GM21360 (cell line): ENCODE measurements around the gene CSNK1D.
"Not testable (repeated sequence)": the region's sequence is repeated elsewhere in the genome, so short reads cannot be mapped to it uniquely, and the experiment has no call there.

Experiments
- ATAC-seq: cut with Tn5 transposase; IDR thresholded peaks from one replicate; pipeline ENCODE4 v1.9.1; 2021; ENCODE audit warnings: mild to moderate bottlenecking, moderate library complexity; ENCODE audit not compliant: unreplicated experiment

Gene CSNK1D

DNA sequence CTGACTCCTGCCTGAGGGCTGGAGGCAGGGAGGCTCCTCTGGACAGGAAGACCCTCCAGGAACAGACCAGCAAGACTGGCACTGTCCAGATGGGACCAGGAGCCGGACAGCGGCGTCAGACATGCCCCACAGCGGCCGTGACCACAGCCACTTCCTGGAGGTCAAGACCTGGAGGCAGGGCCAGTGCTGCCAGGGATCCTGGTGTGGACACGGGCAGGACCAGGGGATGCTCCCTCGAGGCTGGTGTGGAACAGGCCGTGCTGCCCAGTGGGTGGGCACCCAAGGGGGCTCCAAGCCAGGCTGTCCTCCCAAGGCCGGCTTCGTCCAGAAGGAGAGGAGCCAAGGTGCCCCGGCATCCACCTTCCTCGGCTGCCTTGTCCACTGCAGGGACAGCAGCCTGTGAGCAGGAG, 56.4 kb downstream of the CSNK1D start:
- ATAC-seq: no peak

DNA sequence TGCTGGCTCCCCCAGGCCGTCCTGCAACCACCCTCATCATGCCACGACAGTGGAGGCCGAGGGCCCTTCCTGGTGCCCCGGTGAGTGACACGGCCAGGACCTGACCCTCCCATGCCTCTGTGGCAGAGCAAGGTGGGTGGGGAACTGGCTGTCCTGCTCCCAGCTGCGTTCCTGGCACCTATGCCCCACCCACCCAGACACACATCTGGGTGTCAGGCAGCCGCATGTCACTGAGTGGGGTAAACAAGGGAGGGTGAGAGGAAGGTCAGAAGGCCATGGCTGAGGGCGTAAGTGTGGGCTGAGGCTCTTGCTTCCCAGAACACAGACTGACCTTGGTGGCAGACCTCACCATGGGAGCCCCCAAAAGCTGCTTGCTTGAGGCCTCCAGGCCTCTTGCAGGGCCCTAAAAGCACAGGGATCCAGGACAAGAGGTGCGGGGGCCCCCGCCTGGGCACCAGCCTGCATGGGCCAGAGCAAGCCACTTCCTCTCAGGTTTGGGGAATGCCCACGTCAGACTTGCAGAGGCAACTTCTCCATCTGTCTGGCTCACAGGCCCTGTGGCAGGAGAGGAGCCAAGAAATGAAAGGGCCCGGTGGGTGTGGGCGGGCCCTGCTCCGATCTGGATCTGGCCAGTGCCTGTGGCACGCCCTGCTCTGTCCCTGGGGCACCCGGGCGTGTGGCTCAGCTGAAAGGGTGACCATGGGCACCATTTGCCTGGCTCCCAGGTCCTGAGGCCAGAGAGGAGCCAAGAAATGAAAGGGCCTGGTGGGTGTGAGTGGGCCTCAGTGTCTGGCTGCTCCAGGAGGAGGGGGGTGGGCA, 57.0 kb downstream of the CSNK1D start:
- no peak for ATAC-seq

DNA sequence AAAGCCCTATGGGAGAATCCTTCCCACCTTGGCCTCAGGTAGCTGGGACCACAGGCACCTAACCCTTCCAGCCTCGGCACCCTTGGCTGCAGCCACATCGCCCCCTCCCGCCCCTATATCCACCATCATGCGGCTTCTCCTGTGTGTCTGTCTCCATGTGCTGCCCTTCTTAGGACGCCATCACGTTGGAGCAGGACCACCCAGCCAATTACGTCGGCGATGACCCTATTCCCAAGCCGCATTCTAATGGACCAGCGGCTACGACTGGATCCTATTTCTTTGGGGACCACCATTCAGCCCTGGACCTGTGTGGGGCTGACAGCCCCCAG, 57.6 kb downstream of the CSNK1D start:
- ATAC-seq: no peak

DNA sequence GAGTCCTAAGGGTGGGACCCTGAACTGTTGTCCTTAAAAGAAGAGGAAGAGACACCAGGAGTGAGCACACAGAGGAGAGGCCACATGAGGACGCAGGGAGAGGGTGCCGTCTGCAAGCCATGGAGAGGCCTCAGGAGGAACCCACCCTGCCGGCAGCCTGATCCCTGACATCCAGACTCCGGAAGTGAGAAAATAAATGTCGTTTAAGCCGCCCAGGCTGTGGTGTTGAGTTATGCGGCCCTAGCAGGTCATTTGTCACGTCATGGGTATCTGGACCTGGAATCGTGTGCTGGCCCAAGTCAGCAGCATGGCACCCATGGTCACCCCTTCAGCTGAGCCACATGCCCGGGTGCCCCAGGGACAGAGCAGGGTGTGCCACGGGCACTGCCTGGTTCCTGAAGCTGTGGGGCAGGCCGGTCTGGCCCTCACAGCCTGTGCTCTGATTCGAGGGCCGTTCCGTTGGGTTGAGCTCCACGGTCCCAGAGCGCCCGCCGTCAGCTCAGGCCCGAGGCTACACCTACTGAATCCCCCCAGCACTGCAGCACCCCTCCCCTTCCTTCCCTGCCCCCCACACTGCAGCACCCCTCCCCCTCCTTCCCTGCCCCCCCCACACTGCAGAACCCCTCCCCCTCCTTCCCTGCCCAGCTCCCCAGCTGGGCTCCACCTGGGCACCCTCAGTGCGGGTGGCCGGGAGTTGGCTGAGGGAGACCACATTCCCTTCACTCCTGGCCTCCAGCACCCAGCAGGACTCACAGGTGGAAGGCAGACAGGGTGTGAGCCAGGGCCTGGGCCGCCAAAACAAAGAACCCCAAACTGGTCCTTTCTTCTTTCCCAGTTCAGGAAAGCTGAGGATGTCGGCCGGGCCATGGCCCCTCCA, 58.2 kb downstream of the CSNK1D start:
- ATAC-seq: no peak

DNA sequence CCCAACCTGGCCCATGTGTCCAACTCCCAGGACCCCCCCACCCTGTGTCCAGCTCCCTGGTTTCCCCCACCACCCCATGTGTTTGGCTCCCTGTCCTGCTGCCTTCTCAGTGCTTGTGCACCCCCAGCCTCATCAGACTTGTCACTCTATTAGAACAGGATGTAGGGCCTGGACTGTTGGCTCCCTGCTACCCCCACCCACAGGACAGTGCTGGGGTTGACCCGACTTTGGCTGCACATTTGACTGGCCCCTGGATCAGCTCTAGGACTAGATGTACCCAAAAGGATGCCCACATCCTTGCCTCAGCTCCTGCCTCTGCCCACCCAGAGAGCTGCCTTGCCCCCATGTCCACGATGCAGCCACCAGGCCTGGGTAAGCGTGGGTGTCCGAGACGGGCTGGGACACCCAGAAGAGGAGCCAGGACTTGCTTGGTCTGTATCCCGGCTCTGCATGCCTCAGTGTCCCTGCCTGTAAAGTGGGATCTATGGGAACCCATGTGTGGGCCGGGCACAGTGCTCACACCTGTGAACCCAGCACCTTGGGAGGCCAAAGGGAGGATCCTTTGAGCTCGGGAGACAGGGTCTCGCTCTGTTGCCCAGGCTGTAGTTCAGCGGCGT, 59.4 kb downstream of the CSNK1D start:
- no peak for ATAC-seq

DNA sequence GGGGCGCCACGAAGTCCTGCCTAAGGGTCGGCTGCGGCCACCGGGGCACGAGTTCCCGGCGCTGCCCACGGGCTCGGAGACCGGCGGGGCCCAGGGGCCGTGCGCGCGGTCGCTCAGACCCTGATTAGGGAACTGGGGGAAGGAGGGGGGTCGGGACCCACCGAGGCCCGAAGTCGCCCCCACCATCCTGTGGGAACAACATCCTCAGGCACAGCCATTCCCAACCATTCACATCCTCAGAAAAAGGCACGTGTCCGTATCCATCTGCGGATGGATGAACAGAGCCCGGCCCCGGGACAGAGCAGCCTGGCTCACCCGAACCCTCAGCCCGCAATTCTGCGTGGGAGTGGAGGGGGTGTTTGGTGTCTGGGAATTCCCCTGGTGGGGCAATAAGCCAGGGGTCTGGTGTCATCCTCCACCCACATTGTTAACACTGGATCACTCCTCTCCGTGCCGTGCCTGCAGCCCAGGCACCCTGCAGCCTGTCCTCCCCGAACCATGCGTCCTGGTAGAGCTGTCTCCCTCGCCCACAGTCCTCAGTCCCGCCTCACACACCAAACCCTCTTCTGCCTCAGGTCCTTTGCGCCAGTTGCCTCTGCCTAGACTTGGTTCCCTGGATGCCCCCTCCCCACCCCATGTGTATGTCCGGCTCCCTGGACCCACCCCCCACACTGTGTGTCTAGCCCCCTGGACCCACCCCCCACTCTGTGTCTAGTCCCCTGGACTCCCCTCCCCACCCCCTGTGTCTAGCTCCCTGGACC, 60.1 kb downstream of the CSNK1D start:
- peak; percentile 8 for ATAC-seq

DNA sequence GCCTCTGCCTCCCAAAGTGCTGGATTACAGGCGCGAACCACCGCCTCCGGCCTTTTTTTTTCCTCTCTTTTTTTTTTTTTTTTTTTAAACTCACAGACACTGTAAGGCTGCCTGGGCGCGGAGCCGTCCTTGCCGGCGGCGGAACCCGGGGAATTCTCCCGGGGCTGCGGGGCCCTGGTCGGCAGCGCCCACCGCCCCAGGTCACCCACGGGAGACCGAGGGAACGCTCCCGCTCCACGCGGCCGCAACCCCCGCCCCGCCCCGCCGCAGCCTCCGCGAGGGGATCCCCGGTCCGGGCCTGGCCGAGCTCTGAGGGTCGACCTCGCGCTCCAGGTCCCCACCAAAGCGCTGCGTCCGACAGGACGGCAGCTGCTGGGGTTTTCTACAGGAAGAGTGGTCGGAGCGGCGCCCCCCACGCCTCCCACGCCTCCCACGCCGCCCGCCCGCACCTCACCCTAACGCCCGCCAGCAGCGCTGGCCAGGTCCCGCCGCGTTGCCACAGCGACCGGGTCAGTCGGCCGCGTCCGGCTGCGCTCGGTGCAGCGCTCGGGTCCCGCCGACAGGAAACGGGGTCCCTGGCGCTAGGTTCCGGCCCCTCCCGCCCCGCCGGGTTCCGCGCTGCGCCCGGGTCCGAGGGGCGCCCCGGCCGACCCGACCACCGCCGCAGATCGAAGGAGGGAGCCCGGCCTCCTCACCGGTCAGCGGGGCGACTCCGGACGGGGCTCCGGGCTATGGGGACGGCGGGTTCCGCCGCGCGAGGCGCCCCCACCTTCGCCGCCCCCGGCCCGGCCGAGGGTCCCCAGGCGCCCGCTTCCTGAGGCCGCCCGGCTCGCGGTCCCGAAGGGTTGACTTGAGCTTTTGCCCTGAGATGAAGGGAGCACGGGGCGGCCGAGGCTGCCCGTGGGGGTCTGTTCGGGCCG, 60.9 kb downstream of the CSNK1D start, which contains the start of gene CCDC57:
TSS of gene CCDC57 (minus strand) at position 512 of the 920 bp plus-strand sequence. CDS start 10,898 bp downstream, outside the sequence.
- ATAC-seq: peak; percentile 66

DNA sequence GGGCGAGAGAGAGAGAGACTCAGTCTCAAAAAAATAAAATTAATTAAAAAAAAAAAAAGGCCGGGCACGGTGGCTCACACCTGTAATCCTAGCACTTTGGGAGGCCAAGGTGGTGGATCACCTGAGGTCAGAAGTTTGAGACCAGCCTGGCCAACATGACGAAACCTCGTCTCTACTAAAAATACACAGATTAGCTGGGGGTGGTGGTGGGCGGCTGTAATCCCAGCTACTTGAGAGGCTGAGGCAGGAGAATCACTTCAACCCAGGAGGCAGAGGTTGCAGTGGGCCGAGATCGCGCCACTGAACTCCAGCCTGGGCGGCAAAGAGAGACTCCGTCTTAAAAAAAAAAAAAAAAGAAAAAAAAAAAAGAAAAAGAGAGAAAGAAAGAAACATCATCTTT, 62.8 kb downstream of the CSNK1D start:
- ATAC-seq: not testable (repeated sequence)

DNA sequence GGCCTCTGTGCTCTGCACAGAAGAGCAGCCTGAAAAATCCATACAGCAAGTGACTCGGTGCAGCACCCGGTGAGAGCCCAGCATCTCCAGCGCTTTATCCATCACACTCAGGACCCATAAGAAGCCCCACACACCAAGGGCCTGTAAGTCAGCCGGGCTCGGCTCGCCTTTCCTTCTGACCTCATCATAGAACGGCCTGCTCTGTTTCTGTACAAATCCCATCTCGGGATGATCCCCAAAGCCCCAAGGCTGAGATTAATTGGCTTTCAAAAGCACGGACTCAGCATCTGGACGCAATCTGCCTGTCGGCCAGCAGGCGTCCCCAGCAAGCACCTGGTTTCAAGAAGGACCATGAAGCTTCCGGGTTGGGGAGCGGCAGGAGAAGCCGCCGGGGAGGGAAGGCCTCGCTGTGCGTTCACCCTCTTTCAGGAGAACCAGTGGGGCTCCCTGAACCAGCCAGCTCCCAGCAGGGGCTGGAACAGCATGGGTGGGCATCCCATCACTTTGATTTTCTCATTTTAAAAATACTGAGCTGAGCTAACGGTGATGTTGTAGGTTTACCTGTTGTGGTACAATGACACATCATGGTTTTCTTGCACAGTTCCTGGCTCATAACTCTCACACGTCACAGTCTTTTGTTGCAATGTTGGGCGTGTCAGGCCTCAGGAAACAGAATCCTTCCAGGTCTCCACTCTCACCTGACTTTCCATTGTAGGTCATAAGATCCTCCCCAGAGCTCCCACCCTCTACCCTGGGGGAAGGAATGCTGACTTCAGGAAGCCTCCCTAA, 67.6 kb downstream of the CSNK1D start:
- ATAC-seq: peak; percentile 54

DNA sequence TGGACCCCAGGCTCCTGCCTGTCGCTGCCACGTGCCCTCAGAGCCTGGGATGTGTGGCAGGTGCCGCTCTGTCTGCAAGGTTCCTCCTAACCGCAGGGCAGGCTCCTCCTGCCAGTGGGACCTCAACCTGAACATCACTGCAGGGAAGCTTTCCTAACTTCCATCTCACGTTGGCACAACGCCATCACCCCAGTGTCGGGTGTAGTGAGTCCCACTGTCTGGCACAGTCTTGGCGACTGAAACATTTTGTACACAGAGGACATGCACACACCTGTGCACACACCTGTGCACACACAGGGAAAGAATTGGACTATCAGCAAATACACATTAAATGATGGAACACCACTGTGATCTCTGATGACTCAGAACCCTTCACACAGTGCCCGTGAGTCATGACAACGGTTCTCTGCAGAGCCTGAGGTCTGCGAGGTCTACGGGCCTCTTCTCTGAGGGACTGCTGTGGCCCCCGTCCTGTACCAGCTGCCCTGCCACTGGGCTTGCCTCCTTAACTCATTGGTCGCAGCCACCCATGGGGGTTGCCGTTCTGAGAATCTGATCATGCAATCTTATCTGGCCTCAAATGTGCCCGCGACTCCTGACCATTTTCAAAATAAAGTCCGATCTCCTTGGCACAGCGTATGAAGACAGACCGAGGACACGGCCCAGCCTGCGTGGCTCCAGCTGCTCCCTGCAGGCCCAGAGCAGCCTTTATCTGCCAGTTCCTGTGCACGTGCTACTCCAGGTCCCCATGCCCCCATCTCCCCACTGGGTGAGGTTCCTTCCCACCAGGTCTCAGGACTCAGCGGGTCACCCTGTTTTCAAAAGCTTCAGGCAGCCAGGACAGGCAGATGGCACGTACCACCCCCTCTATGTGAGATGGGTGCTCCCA, 68.4 kb downstream of the CSNK1D start:
- ATAC-seq: no peak

DNA sequence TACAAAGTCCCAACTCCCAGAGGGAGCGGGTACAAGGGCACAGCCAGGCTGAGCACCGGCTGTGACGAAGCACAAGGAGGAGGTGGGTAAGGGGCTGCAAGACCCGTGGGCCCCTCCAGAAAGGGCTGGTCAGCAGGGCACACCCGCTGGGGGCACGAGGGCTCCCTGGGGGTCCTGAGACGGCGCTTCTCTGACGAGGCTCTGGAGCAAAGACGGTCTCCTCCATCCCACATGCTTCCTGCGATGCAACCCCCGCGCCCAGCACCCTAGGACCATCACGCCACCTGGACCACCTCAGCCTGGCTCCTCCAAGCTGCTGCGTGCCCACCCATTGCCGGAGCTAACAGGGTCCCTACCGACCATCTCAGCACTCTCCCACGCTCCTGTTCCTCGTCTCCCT, 69.6 kb downstream of the CSNK1D start:
- ATAC-seq: no peak

DNA sequence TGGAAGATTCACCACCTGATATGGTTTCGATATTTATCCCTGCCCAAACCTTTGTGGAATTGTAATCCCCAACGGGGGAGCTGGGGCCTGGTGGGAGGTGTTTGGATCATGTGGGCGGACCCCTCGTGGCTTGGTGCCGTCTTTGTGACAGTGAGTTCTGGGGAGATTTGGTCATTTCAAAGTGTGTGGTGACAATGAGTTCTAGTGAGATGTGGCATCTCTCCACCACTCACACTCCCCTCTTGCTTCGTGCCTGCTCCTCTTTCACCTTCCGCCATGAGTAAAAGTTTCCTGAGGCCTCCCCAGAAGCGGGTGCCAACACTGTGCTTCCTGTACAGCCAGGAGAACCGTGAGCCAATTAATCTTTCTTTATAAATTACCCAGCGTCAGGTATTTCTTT, 70.5 kb downstream of the CSNK1D start:
- no peak for ATAC-seq

DNA sequence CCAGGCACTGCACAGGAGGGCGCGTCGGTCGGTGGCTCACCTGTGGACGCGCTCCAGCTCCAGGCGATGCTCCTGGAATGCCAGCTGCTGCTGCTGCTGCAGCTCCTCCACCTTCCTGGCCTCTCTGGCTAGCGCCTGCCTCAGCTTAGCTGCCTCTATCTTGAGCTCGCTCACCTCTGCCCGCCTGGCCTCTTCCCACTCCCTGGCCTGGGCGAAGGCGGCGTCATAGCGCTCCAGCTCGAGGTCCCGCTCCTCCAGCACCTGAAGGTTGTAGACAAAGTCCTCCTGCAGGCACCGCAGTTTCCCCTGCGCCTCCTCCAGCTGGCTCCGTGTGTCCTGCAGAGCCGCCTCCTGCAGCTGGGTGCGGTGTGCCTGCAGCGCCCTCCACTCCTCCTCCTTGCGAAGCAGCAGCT, 72.0 kb downstream of the CSNK1D start:
- no peak for ATAC-seq

DNA sequence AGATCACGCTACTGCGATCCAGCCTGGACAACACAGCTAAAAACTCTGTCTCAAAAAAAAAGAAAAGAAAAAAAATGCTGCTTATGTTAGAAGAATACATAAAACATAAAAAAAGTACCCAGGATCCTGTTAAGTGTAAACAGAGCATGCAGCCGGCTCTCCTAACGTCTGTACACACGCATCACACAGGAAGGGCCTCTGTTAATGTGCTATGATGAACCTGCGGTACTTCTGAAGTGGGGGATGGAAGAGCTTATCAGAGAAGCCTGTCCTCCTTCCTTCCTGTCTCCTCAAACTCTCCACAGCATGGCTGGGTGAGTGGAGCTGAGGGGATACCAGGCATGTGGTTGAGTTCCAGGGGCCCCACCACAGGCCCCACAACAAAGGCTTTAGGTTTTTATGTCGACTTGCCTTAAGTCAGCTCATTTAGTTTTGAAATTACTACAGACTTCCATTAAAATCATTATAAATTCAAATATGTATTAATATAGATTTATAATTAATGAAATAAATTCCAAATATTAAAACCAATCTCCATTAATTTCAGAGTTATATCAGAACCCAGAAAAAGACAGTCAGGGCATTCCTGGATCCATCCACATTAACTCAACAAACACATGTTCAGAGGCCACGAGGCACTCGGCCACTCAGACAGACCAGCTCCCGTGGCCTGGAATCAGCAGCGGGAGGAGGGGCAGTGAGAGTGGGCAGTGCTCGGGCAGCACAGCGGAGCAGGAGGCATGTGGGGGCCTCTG, 72.6 kb downstream of the CSNK1D start:
- ATAC-seq: no peak

DNA sequence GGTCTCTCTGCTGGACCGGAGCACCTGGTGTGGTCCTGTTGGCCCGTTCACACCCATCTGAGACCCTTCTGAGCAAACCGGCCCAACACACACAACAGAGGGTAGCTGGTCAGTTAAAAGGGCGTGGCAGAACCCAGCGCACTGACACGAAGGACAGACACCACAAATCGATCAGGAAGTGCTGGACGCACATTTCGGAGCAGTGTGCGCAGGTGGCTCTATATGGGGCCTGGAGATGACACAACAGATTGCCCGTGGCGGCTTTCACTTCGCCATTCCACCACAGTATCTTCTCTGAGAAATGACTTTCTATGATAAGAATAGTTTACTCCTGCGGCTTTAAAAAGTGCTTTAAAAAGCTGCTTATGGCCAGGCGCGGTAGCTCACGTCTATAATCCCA, 73.4 kb downstream of the CSNK1D start:
- no peak for ATAC-seq

DNA sequence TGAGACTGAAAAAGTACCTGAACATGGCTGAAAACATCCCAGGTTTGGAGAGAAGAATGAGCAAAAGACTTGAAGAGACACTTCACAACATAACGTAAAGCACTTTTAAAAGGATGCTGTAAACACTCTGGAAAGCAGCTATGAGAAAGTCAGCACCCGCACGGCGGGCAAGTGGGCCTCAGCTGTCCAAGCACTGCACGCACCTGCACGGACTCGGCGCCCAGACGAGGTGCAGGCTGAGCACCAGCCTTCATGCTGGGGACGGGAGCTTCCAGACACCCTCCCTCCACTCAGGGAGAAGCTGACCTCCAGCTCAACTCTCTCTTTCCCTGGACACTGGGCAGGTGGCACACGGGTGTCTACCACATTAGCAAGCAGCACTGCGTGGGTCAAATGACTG, 74.0 kb downstream of the CSNK1D start:
- ATAC-seq: no peak

DNA sequence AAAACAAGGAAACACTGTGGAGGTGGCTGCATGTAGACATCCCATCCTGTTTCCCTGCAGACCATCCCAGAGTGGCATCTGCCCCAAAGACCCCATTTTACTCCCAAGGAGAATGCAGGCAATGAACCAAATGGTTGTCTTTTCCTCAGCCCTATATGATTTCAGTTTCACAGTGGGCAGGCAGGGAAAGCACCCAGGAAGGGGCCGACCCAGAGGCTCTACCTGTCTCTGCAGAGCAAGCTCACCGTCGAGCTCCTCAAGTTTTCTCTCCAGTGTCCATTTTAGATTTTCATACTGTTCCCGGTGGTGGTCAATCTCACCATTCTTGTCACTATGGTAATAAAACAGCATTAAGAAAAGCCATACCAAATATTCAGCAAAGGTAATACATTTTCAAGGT, 75.4 kb downstream of the CSNK1D start:
- ATAC-seq: no peak
